ENCODE data around the gene ZNF343.
"Not testable (repeated sequence)": the region's sequence is repeated elsewhere in the genome, so short reads cannot be mapped to it uniquely, and the experiment has no call there.

The ZNF343 gene

GRCh38 chr20:2508631-2509467 is at the start of gene ZNF343:
ZNF343 (minus strand) TSS chr20:2508915; CDS start chr20:2493895, 15,020 bp downstream.
- DNase-seq, result peak; percentile 43 to 97 (median 81)

GRCh38 chr20:2557873-2558580 is 49.3 kb upstream of the ZNF343 start:
- no peak for DNase-seq

- no peak for DNase-seq
These were observed 36.9 kb upstream of the ZNF343 start for GRCh38 chr20:2545594-2545993.

GRCh38 chr20:2544211-2544610 is 35.5 kb upstream of the ZNF343 start:
- DNase-seq, result no peak

- DNase-seq, result no peak
These were observed 33.6 kb upstream of the ZNF343 start for GRCh38 chr20:2542361-2542760.

GRCh38 chr20:2541940-2542339 is 33.2 kb upstream of the ZNF343 start:
- DNase-seq, result no peak

GRCh38 chr20:2538931-2539720 is 30.4 kb upstream of the ZNF343 start:
- DNase-seq, result peak in 12 of 56 donors; percentile 13 to 45 (median 30)

- DNase-seq, result no peak
These were observed 29.6 kb upstream of the ZNF343 start for GRCh38 chr20:2538356-2538755.

GRCh38 chr20:2537101-2537500 is 28.4 kb upstream of the ZNF343 start:
- no peak for DNase-seq

- no peak for DNase-seq
These were observed 27.9 kb upstream of the ZNF343 start, which contains the start of gene TMC2 for GRCh38 chr20:2536560-2536986. TMC2 (plus strand) TSS chr20:2536573; CDS start chr20:2536622, 49 bp downstream.

GRCh38 chr20:2535711-2536559 is 27.2 kb upstream of the ZNF343 start:
- DNase-seq, result peak in 4 of 56 donors; percentile 14 to 30 (median 16)

- no peak for DNase-seq
These were observed 24.4 kb upstream of the ZNF343 start for GRCh38 chr20:2533118-2533517.

GRCh38 chr20:2528671-2529271 is 20.1 kb upstream of the ZNF343 start:
- DNase-seq, result no peak

GRCh38 chr20:2527762-2528161 is 19.0 kb upstream of the ZNF343 start:
- no peak for DNase-seq

GRCh38 chr20:2526218-2526583 is 17.5 kb upstream of the ZNF343 start:
- DNase-seq, result not testable (repeated sequence)

- peak in 28 of 56 donors; percentile 22 to 75 (median 54) for DNase-seq
These were observed 16.2 kb upstream of the ZNF343 start for GRCh38 chr20:2524709-2525506.

- DNase-seq, result peak in 54 of 56 donors; percentile 29 to 94 (median 72)
These were observed 15.4 kb upstream of the ZNF343 start for GRCh38 chr20:2523919-2524708.

- not testable (repeated sequence) for DNase-seq
These were observed 14.2 kb upstream of the ZNF343 start for GRCh38 chr20:2522826-2523429.

Data from amygdala (tissue), 56 donors.